ENCODE data around the gene CST3. TPM values are rescaled to one million over a fixed set of nuclear protein-coding genes. Genes with fewer than 3 reads are reported as not detected.
A peak's percentile ranks its signal among the peaks of the same experiment; 100 is the strongest.

The CST3 gene
- total and polyA plus RNA-seq, 12 donors, result 92.4 to 1,851 (median 1,124) TPM

DNA sequence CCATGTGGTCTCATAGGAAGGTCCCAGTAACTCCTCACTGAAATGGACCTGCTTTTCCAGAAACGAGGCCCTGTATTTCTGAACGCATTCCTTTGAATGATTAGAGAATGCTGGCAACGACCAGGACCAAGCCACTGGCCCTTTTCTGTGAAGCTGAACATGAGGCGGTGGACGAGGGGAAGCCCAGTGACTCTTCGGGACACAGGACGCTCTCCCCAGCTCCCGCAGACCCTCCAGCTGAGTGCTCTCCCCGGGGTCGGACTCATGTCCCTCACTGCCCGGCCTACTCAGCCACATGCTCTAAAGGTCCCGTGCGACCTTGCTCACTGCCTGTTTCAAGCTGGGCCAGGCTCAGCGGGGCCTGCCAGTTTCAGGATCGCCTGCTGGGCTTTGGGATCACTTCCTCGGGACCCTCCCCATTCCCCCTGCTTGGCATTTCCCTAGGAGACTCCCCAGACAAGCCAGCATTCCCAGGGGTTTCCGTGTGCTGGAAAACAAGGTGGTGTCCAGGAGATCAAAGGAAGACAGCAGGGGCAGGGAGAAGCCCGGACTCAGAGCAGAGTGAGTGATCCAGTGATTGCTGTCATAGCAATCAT lies 29.4 kb downstream of the CST3 start:
- TF ChIP-seq POLR2A (IDR thresholded peaks at IDR 0.05) (no peak), CTCF (IDR thresholded peaks at IDR 0.05) (no peak)
- no peaks in the 10 kb centered on the region for H3K36me3 ChIP-seq (replicated peaks in 1 of 2)
- H3K27me3 ChIP-seq, result no peaks in the 10 kb centered on the region
- no peak overlapping the region for H3K4me3 ChIP-seq
- 63 to 71% (median 67%) methylated on average over 16 to 18 of the region's 18 CpGs for WGBS, 4 donors
- H3K27ac ChIP-seq, result no peak overlapping the region
- H3K4me1 ChIP-seq (replicated peaks in 1 of 2), result no peaks in the 10 kb centered on the region
- intact Hi-C loops (cut with DNase I), result loop anchor here in 1 of 2 donors (5.0 kb wide), 1 partner anchor 166 kb away; no protein-coding TSS in a partner anchor
- no peaks in the 10 kb centered on the region for H3K9me3 ChIP-seq (replicated peaks in 1 of 3)
- no peak for DNase-seq

DNA sequence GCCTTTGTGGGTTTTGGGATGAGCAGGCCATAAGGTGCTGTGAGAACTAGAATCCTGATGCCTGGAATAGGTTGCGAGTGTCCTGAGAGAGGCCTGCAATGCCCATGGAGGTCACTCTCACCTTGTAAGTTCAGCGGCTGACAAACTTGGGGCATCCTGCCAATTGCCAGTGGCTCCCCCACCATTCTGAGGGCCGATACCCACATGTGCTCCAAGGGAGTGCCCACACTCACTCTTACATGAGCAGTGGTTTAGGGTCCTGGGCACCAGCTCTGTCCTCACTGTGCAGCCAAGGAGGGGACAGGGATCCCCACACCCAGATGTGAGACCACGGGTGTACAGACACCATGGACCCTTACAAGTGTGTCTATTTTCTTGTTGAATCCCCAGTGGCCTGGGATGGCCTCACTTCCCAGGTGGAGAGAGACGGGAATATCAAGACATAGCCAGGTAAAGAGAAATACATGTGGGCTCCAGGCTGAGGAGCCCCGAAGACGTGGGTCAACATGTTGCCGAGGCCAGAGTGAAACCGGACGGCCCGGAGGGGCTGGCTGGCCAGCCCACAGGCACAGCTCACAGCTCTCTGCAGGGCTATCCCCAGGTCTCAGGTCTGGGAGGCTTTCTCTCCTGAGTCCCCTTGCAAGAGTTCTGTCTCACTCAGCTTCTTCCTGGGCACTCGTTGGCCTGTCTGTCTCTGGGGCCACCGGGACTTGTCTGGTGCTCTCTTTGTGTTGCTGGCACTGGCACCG lies 30.1 kb downstream of the CST3 start:
- Histone ChIP-seq H3K27ac (no peak overlapping the region), H3K4me1 (replicated peaks in 1 of 2) (no peaks in the 10 kb centered on the region), H3K9me3 (replicated peaks in 1 of 3) (no peaks in the 10 kb centered on the region), H3K36me3 (replicated peaks in 1 of 2) (no peaks in the 10 kb centered on the region), H3K27me3 (no peaks in the 10 kb centered on the region), H3K4me3 (no peak overlapping the region)
- WGBS, 4 donors, result 78 to 93% (median 86%) methylated on average over 9 to 14 of the region's 14 CpGs
- DNase-seq, result no peak
- intact Hi-C loops (cut with DNase I), result loop anchor here (2.0 to 5.0 kb wide), 2 partner anchors 165 kb away; no protein-coding TSS in a partner anchor
- no peak for TF ChIP-seq POLR2A (IDR thresholded peaks at IDR 0.05)
- no peak for TF ChIP-seq CTCF (IDR thresholded peaks at IDR 0.05)

GRCh38 chr20:23606652-23607049 lies 31.1 kb downstream of the CST3 start:
- H3K9me3 ChIP-seq (replicated peaks in 1 of 3), result no peaks in the 10 kb centered on the region
- H3K36me3 ChIP-seq (replicated peaks in 1 of 2), result no peaks in the 10 kb centered on the region
- no peak overlapping the region for H3K4me3 ChIP-seq
- intact Hi-C loops (cut with DNase I), result loop anchor here (2.0 to 5.0 kb wide), 2 partner anchors 164 kb away; no protein-coding TSS in a partner anchor
- no peak overlapping the region for H3K27ac ChIP-seq
- no peaks in the 10 kb centered on the region for H3K4me1 ChIP-seq (replicated peaks in 1 of 2)
- WGBS, 4 donors, result 8 to 19% (median 11%) methylated on average over 3 to 9 of the region's 9 CpGs
- peak; percentile 78 to 92 (median 89) for TF ChIP-seq CTCF (IDR thresholded peaks at IDR 0.05)
- TF ChIP-seq POLR2A (IDR thresholded peaks at IDR 0.05), result no peak
- peak; percentile 74 to 91 (median 84) for DNase-seq
- no peaks in the 10 kb centered on the region for H3K27me3 ChIP-seq

DNA sequence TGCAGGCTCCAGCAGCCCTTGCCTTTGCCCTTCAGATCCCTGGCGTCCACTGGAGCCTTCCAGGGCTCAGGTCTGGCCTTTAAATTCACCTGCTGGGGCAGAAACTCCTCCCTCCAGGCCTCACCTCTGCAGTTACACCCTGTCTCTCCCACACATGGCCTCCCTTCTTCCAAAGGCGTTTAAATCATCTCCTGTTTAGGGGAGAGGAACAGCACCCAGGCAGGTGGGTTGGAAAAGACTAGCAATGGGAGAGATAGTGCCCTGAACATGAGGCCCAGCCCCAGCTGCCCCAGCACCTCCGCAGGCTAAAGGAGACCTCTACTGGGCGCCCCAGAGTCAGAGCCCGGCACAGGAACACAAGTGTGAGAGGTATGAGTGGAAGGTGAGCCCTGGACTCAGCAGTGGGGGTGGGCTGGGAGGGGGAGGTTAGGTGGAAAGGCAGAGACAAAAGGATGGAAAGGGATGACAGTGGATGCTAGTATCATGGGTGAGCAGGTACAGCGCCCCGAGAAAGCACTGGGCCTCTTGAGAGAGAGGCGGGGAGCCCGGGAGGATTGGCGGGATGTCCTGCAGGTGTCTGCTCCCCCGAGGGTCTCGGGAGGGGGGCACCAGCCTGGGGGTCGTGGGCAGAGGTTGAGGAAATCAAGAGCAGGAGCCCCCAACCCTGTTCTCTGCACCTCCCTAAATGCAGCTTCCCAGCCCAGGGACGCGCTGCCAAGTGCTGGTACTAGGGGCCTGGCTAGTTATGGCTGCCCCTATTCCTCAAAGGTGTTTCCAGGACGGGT lies 31.7 kb downstream of the CST3 start, which contains the start of gene CST9:
TSS of gene CST9 (minus strand) at position 51 of the 785 bp plus-strand sequence. CDS start 53 bp downstream, outside the sequence.
- H3K4me3 ChIP-seq, result no peak within 1 kb of the TSS
- TF ChIP-seq CTCF (IDR thresholded peaks at IDR 0.05) (no peak), POLR2A (IDR thresholded peaks at IDR 0.05) (no peak)
- no peaks in the 10 kb centered on the region for H3K9me3 ChIP-seq (replicated peaks in 1 of 3)
- 53 to 84% (median 58%) methylated on average over 12 to 16 of the region's 16 CpGs for WGBS, 4 donors
- H3K36me3 ChIP-seq (replicated peaks in 1 of 2), result no peaks in the 10 kb centered on the region
- no peak within 1 kb of the TSS for H3K27ac ChIP-seq
- intact Hi-C loops (cut with DNase I), result loop anchor here (2.0 to 5.0 kb wide), 2 partner anchors 163 to 164 kb away; no protein-coding TSS in a partner anchor
- no peaks in the 10 kb centered on the region for H3K27me3 ChIP-seq
- no peak for DNase-seq
- no peaks in the 10 kb centered on the region for H3K4me1 ChIP-seq (replicated peaks in 1 of 2)

All from adrenal gland (tissue), 12 donors.